Muscle layer of duodenum (tissue), 2 donors: ENCODE results near the gene SPOP.
"Not testable (repeated sequence)": the region's sequence is repeated elsewhere in the genome, so short reads cannot be mapped to it uniquely, and the experiment has no call there.

Source experiments
- H3K27ac ChIP-seq: one replicate; pipeline ENCODE4 v1.7.0; 2013; ENCODE audit warnings: mild to moderate bottlenecking, low read length
- H3K27me3 ChIP-seq: one replicate; pipeline ENCODE4 v1.7.0; 2013; ENCODE audit warnings: low read depth, mild to moderate bottlenecking, control low read depth, low read length
- H3K36me3 ChIP-seq, 2 donors: one replicate each; pipeline ENCODE4 v1.7.0; 2013; ENCODE audit warnings: low read length in 2 of 2, control low read depth in 1 of 2, mild to moderate bottlenecking in 1 of 2; ENCODE audit not compliant: insufficient read depth in 2 of 2, control insufficient read depth in 1 of 2
- H3K4me1 ChIP-seq, 2 donors: one replicate each; pipeline ENCODE4 v1.7.0; 2013; ENCODE audit warnings: low read length in 2 of 2, mild to moderate bottlenecking in 2 of 2, control low read depth in 1 of 2, moderate library complexity in 1 of 2; ENCODE audit not compliant: insufficient read depth in 2 of 2, control insufficient read depth in 1 of 2
- H3K4me3 ChIP-seq, 2 donors: one replicate each; pipeline ENCODE4 v1.7.0; 2013; ENCODE audit warnings: low read length in 2 of 2, low read depth in 1 of 2, mild to moderate bottlenecking in 1 of 2
- H3K9me3 ChIP-seq, 2 donors: one replicate each; pipeline ENCODE4 v1.7.0; 2013; ENCODE audit warnings: low read length in 2 of 2, control low read depth in 1 of 2, mild to moderate bottlenecking in 1 of 2; ENCODE audit not compliant: control insufficient read depth in 1 of 2
- donor health status: healthy.

The SPOP gene

GRCh38 chr17:49676276-49676868, 1.5 kb downstream of the SPOP start:
- Histone ChIP-seq H3K27ac (peak overlapping the region; percentile 54), H3K9me3 (no peaks in the 10 kb centered on the region), H3K27me3 (no peaks in the 10 kb centered on the region), H3K4me3 (peak overlapping the region; percentile 59 to 62), H3K4me1 (peaks cover 15 to 40% of the 10 kb centered on the region in 2 donors), H3K36me3 (peaks cover 0 to 3% of the 10 kb centered on the region in 2 donors)

- no peaks in the 10 kb centered on the region for H3K27me3 ChIP-seq
- H3K36me3 ChIP-seq = peaks cover 0 to 3% of the 10 kb centered on the region in 2 donors
- no peak overlapping the region for H3K27ac ChIP-seq
- no peak overlapping the region for H3K4me3 ChIP-seq
- H3K4me1 ChIP-seq = peaks cover 20 to 56% of the 10 kb centered on the region in 2 donors
- no peaks in the 10 kb centered on the region for H3K9me3 ChIP-seq
Observed at GRCh38 chr17:49674507-49674906, 3.4 kb downstream of the SPOP start.

GRCh38 chr17:49673679-49674078, 4.2 kb downstream of the SPOP start:
- peaks cover 20 to 56% of the 10 kb centered on the region in 2 donors for H3K4me1 ChIP-seq

GRCh38 chr17:49670641-49671040, 7.3 kb downstream of the SPOP start:
- H3K27me3 ChIP-seq = no peaks in the 10 kb centered on the region
- H3K4me3 ChIP-seq = no peak overlapping the region
- no peaks in the 10 kb centered on the region for H3K9me3 ChIP-seq
- no peak overlapping the region for H3K27ac ChIP-seq
- no peaks in the 10 kb centered on the region for H3K36me3 ChIP-seq
- peaks cover 10 to 45% of the 10 kb centered on the region in 2 donors for H3K4me1 ChIP-seq

More at GRCh38 chr17:49673679-49674078, 4.2 kb downstream of the SPOP start:
- not testable (repeated sequence) for H3K9me3 ChIP-seq, H3K27ac ChIP-seq, H3K36me3 ChIP-seq, H3K4me3 ChIP-seq, H3K27me3 ChIP-seq

GRCh38 chr17:49670002-49670401, 7.9 kb downstream of the SPOP start:
- Histone ChIP-seq H3K27ac (no peak overlapping the region), H3K4me1 (peaks cover 7 to 39% of the 10 kb centered on the region in 2 donors)

GRCh38 chr17:49667854-49668253, 10.0 kb downstream of the SPOP start:
- Histone ChIP-seq H3K4me1 (peaks cover 9 to 40% of the 10 kb centered on the region in 2 donors), H3K27me3 (no peaks in the 10 kb centered on the region), H3K9me3 (no peaks in the 10 kb centered on the region), H3K4me3 (no peak overlapping the region), H3K27ac (no peak overlapping the region), H3K36me3 (peaks cover 0 to 4% of the 10 kb centered on the region in 2 donors)

More at GRCh38 chr17:49670002-49670401, 7.9 kb downstream of the SPOP start:
- Histone ChIP-seq H3K4me3 (no peak overlapping the region), H3K27me3 (no peaks in the 10 kb centered on the region), H3K36me3 (no peaks in the 10 kb centered on the region), H3K9me3 (no peaks in the 10 kb centered on the region)

- H3K4me1 ChIP-seq = peaks cover 5 to 21% of the 10 kb centered on the region in 2 donors
- peak overlapping the region; percentile 21 for H3K27ac ChIP-seq
- H3K4me3 ChIP-seq = no peak overlapping the region
- no peaks in the 10 kb centered on the region for H3K27me3 ChIP-seq
- peaks cover 0 to 4% of the 10 kb centered on the region in 2 donors for H3K36me3 ChIP-seq
- H3K9me3 ChIP-seq = no peaks in the 10 kb centered on the region
Observed at GRCh38 chr17:49664706-49665211, 13.1 kb downstream of the SPOP start.

- H3K4me3 ChIP-seq = no peak overlapping the region
- peaks cover 5 to 23% of the 10 kb centered on the region in 2 donors for H3K4me1 ChIP-seq
- H3K27me3 ChIP-seq = no peaks in the 10 kb centered on the region
- H3K9me3 ChIP-seq = no peaks in the 10 kb centered on the region
- peaks cover 0 to 3% of the 10 kb centered on the region in 2 donors for H3K36me3 ChIP-seq
- H3K27ac ChIP-seq = no peak overlapping the region
Observed at GRCh38 chr17:49659661-49660382, 18.1 kb downstream of the SPOP start.

- H3K4me3 ChIP-seq = no peak overlapping the region
- H3K36me3 ChIP-seq = no peaks in the 10 kb centered on the region
- H3K4me1 ChIP-seq = peaks cover 4 to 19% of the 10 kb centered on the region in 2 donors
- no peaks in the 10 kb centered on the region for H3K9me3 ChIP-seq
- no peaks in the 10 kb centered on the region for H3K27me3 ChIP-seq
- no peak overlapping the region for H3K27ac ChIP-seq
Observed at GRCh38 chr17:49656247-49656646, 21.6 kb downstream of the SPOP start.

GRCh38 chr17:49647256-49647585, 30.7 kb downstream of the SPOP start:
- Histone ChIP-seq H3K27me3 (no peaks in the 10 kb centered on the region), H3K9me3 (no peaks in the 10 kb centered on the region), H3K27ac (no peak overlapping the region), H3K36me3 (no peaks in the 10 kb centered on the region), H3K4me3 (no peak overlapping the region), H3K4me1 (peaks cover 0 to 23% of the 10 kb centered on the region in 2 donors)

- peaks cover 0 to 20% of the 10 kb centered on the region in 2 donors for H3K4me1 ChIP-seq
- no peaks in the 10 kb centered on the region for H3K27me3 ChIP-seq
- H3K9me3 ChIP-seq = no peaks in the 10 kb centered on the region
- H3K4me3 ChIP-seq = peak overlapping the region in 1 of 2 donors; percentile 61
- H3K36me3 ChIP-seq = no peaks in the 10 kb centered on the region
- H3K27ac ChIP-seq = peak overlapping the region; percentile 95
Observed at GRCh38 chr17:49646391-49647255, 31.3 kb downstream of the SPOP start.
